K562 (cell line): ENCODE data around the gene KIF5A. TPM values are rescaled to one million over a fixed set of nuclear protein-coding genes. Genes with fewer than 3 reads are reported as not detected.

ENCODE experiments used
- MYBL2 ChIP-seq, 2 experiments: fragments of 450-650 bp in 1 of 2; sonication (generic) in 1 of 2; formaldehyde crosslinking in 1 of 2; IDR thresholded peaks; 2 replicates each; pipeline versions ENCODE4 v1.6.1 to v1.8.1; 2017 to 2022; ENCODE audit warnings: borderline replicate concordance in 1 of 2, inconsistent platforms in 1 of 2, low read depth in 1 of 2, mild to moderate bottlenecking in 1 of 2, missing genetic modification reagents in 1 of 2, moderate library complexity in 1 of 2
- NR2F6 ChIP-seq: fragments of 450-650 bp; formaldehyde crosslinking; IDR thresholded peaks from 2 replicates; pipeline ENCODE4 v1.4.0; 2020; ENCODE audit warnings: mild to moderate bottlenecking
- PTBP1 ChIP-seq: fragments of 200-400 bp; formaldehyde crosslinking; IDR thresholded peaks from 2 replicates; pipeline ENCODE4 v1.6.1; 2017; ENCODE audit warnings: low read depth, low read length
- ZNF695 ChIP-seq: fragments of 450-650 bp; formaldehyde crosslinking; IDR thresholded peaks from 2 replicates; pipeline ENCODE4 v1.4.0; 2020; ENCODE audit warnings: mild to moderate bottlenecking, moderate library complexity
- polyA plus RNA-seq, 8 experiments: library from polyadenylated mRNA; depleted of rRNA in 4 of 8; stranded (reverse) in 5 of 8; unstranded in 3 of 8; fragments of >200 nt; fragmentation: Nextera tagmentation in 2 of 8; fragmentation: Illumina TruSeq in 1 of 8; extraction: Ambion mirVana in 2 of 8; extraction: Trizol in 1 of 8; gene quantifications; 2 replicates each; pipeline versions ENCODE4 v1.2.1 to v1.2.3, GENCODE V29; 2011 to 2014; ENCODE audit warnings: inconsistent platforms in 1 of 8, missing spikeins in 1 of 8
- total RNA-seq, 7 experiments: library from RNA; depleted of rRNA in 6 of 7; stranded (reverse); fragments of >200 nt in 6 of 7; fragmentation: Illumina TruSeq in 2 of 7; extraction: Trizol in 2 of 7; gene quantifications; 2 replicates each; pipeline versions ENCODE4 v1.2.1 to v1.2.3, GENCODE V29; 2011 to 2021; ENCODE audit warnings: low replicate concordance in 1 of 7
- TF ChIP-seq, protein P1 (sequence below): fragments of 450-650 bp; formaldehyde crosslinking; IDR thresholded peaks from 2 replicates; pipeline ENCODE4 v1.4.0; 2020; ENCODE audit warnings: mild to moderate bottlenecking, moderate library complexity
- TF ChIP-seq, protein P2 (sequence below): fragments of 150-350 bp; conservative IDR thresholded peaks from 2 replicates; pipeline ENCODE4 v1.6.1; 2014; ENCODE audit warnings: low read length
- TF ChIP-seq, protein P3 (sequence below): IDR thresholded peaks from 3 replicates; pipeline ENCODE4 v1.6.1; 2011; ENCODE audit warnings: borderline replicate concordance, mild to moderate bottlenecking, moderate library complexity; ENCODE audit not compliant: insufficient read length; ENCODE audit errors: extremely low read depth

Gene KIF5A
- total and polyA plus RNA-seq, 9 of the 15 experiments (the other 6 are each of a cell fraction or from before 2014, with no cell fraction given): 3.4 to 17.7 (median 8.0) TPM

DNA sequence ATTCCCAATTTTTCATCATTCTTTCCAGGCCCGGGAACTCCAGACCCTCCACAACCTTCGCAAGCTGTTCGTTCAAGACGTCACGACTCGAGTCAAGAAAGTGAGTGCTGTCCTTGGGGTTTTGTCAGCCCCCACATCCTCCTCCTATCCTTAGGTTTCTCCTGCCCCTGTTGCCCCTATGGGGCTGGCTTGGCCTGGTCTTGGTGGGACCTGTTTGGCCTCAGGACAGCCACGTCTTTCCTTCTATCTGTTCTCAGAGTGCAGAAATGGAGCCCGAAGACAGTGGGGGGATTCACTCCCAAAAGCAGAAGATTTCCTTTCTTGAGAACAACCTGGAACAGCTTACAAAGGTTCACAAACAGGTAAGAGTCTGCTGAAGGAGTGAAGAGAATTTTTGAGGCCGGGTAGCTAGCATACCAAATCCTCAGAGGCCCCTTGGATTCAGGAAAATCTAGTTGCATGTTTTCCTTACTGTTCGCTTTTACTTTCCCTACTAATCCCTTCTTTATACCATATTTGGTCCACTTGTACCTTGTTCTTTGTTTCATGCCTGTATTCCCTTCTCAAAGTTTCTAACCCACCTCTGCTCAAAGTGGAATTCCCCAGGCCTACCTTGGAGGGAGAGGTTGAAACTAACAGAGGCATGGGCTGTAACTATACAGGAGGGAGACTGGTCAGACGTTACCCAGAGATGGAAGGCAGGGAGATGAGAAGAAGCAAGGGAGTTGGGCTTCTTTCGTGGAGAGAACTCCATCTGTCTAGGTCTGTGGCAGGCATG is 28.3 kb downstream of the KIF5A start (continued):
- TF ChIP-seq NR2F6 (CRISPR knock-in tag) (no peak), MYBL2 (IDR thresholded peaks at IDR 0.05; ENCODE audit: low read depth) (no peak), MYBL2 (CRISPR knock-in tag; IDR thresholded peaks at IDR 0.05; ENCODE audit: borderline replicate concordance) (no peak), PTBP1 (no peak), ZNF695 (CRISPR knock-in tag) (no peak)
- TF ChIP-seq, protein P1, sequence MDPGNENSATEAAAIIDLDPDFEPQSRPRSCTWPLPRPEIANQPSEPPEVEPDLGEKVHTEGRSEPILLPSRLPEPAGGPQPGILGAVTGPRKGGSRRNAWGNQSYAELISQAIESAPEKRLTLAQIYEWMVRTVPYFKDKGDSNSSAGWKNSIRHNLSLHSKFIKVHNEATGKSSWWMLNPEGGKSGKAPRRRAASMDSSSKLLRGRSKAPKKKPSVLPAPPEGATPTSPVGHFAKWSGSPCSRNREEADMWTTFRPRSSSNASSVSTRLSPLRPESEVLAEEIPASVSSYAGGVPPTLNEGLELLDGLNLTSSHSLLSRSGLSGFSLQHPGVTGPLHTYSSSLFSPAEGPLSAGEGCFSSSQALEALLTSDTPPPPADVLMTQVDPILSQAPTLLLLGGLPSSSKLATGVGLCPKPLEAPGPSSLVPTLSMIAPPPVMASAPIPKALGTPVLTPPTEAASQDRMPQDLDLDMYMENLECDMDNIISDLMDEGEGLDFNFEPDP (CRISPR knock-in tag): no peak
- TF ChIP-seq, protein P2, sequence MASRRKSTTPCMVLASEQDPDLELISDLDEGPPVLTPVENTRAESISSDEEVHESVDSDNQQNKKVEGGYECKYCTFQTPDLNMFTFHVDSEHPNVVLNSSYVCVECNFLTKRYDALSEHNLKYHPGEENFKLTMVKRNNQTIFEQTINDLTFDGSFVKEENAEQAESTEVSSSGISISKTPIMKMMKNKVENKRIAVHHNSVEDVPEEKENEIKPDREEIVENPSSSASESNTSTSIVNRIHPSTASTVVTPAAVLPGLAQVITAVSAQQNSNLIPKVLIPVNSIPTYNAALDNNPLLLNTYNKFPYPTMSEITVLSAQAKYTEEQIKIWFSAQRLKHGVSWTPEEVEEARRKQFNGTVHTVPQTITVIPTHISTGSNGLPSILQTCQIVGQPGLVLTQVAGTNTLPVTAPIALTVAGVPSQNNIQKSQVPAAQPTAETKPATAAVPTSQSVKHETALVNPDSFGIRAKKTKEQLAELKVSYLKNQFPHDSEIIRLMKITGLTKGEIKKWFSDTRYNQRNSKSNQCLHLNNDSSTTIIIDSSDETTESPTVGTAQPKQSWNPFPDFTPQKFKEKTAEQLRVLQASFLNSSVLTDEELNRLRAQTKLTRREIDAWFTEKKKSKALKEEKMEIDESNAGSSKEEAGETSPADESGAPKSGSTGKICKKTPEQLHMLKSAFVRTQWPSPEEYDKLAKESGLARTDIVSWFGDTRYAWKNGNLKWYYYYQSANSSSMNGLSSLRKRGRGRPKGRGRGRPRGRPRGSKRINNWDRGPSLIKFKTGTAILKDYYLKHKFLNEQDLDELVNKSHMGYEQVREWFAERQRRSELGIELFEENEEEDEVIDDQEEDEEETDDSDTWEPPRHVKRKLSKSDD: no peak
- TF ChIP-seq, protein P3, sequence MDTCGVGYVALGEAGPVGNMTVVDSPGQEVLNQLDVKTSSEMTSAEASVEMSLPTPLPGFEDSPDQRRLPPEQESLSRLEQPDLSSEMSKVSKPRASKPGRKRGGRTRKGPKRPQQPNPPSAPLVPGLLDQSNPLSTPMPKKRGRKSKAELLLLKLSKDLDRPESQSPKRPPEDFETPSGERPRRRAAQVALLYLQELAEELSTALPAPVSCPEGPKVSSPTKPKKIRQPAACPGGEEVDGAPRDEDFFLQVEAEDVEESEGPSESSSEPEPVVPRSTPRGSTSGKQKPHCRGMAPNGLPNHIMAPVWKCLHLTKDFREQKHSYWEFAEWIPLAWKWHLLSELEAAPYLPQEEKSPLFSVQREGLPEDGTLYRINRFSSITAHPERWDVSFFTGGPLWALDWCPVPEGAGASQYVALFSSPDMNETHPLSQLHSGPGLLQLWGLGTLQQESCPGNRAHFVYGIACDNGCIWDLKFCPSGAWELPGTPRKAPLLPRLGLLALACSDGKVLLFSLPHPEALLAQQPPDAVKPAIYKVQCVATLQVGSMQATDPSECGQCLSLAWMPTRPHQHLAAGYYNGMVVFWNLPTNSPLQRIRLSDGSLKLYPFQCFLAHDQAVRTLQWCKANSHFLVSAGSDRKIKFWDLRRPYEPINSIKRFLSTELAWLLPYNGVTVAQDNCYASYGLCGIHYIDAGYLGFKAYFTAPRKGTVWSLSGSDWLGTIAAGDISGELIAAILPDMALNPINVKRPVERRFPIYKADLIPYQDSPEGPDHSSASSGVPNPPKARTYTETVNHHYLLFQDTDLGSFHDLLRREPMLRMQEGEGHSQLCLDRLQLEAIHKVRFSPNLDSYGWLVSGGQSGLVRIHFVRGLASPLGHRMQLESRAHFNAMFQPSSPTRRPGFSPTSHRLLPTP: no peak
